Measurements from ENCODE around the gene HOXA9.

HOXA9 gene

DNA sequence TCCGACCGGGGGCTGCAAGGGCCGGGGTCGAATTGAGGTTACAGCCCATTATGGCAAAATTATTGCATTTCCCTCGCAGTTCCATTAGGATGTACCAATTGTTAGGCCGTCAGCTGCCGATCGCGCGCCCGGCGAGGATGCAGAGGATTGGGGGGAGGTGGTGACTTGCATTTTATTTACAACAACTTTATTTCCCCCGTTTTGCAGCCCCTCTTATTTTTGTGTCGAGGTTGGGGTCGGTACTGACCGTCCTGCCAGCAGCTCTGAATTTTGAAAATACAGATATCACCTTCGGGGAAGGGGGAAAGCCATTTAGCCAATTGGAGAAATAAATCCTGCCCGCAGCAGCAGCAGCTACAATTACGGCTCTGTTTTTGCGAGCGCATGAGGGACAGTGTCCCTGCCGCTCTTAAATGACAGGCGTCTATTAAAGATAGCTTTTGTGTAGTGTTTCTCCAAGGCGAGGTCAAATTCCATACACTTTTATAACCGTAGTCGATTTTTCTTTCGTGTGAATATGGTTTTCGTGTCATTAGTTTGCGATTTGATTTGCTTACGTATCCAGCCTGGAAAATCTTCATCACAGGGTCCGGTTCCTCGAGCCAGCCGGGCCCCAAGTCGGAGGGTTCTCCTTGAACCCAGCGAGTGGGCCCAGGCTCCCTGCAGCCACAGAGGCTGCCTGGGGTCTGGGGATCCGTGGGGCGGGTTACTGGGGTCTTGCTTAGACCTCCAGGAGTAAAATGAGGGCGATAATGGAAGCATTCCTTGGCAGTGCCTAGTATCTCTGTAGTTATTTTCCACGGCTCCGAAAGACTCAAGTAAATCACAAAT lies 21.2 kb downstream of the HOXA9 start:
- DNase-seq, result no peak

GRCh38 chr7:27143023-27143949 lies 22.1 kb downstream of the HOXA9 start, which contains the start of gene HOXA5:
Gene HOXA5, minus strand, starts transcription at chr7:27143681. Its CDS starts 74 bp downstream, at chr7:27143607.
- DNase-seq, result no peak

- no peak for DNase-seq
These were observed 22.7 kb downstream of the HOXA9 start for GRCh38 chr7:27142580-27143022.

DNA sequence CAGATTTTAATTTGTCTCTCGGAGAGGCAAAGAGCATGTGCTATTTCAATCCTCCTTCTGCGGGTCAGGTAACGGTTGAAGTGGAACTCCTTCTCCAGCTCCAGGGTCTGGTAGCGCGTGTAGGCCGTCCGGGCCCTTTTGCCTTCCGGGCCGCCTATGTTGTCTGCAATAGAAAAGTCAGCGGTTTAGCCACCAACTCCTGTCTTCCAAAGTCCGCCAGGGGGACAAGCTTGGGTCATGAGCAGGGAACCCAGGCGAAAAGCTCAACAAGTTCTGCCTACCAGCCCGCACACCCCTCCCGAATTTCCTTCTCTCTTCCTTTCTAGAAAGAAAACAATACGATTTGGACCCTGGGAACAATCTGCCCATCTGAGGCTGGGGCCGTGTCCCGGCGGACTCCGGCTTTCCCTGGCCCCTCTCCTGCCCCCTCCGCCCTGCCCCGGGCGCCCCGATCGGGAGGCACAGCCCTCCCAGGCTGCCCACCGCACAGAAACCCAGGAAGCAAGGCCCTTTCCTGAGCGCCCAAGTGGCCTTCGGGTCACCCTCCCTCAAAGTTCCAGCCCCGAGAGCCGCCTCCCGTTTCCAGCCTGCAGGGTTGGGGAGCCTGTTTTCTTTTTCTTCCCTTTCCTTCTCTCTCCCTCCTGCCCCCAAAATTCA lies 23.3 kb downstream of the HOXA9 start:
- DNase-seq, result no peak

GRCh38 chr7:27141137-27141922 lies 24.0 kb downstream of the HOXA9 start:
- DNase-seq, result no peak

DNA sequence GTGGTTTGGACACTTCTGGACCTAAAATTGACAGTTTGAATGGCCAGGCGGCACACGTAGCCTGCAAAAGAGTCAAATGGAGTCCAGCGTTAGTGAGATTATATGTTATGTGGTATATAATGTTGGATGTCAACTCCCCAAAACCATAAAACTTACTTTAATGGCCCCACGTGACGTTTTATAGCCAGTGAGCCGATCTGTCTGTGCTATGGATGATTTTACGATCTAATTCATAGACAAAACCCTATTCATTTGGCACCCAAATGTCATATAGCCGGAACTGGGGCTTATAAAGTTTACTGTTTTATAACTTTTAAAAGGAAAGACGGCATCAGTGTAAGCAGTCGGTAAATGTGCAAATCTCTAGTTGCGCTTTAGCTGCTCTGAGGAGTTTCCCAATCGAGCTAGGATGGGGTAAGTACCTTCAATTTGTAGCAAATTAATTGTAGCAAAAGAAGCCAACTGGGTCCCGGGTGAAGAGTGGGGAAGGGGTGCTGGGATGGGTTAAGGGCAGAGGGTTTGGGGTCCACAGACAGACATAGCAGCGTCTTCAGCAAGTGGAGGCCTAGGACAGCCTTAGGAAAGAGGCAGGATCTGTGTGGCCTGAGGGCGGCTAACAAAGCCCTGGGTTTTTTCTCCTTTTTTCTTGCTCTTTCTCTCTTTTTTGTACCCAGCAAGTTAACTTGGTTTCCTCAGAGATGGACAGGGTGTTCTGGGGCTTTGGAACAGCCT lies 25.0 kb downstream of the HOXA9 start:
- no peak for DNase-seq

DNA sequence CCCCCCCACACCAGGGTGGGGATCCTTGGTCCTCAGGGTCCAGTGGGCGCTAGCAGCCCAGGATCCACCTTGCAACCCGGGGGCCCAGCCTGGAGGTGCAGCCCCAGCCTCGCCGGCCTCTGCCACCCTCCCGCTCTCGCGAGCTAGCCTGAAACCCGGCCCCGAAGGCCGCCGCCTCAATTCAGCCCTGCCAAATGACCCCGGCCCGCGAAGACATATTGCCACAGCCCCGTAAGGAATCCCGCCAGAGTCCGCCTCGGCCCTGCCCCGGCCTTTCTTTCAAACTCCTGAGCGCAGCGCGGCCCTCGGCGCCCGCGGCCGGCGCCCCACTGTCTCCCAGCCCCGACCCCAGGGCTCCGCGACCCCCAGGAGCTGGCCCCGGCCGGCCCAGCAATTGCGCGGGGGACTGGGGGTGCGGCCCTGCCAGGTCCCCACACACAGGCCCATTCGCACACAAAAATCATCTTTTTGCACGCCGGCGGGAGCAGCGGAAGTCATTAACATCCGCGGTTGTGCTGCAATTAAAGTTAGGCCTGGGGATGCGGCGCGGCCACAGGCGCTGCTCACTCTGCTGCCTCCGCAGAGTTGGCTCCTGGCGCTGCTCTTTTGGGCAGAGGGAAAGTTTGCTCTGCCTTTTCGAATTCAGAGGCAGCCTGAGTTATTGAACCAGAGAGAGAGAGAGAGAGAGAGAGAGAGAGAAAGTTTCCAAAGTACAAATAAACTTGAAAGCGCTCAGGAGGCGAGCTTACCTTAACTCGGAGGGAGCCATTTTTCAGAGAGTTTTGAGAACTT lies 25.8 kb downstream of the HOXA9 start:
- no peak for DNase-seq

GRCh38 chr7:27138985-27139333 lies 26.4 kb downstream of the HOXA9 start:
- no peak for DNase-seq

- DNase-seq, result no peak
These were observed 26.9 kb downstream of the HOXA9 start for GRCh38 chr7:27138472-27138871.

GRCh38 chr7:27137640-27138315 lies 27.6 kb downstream of the HOXA9 start:
- no peak for DNase-seq

DNA sequence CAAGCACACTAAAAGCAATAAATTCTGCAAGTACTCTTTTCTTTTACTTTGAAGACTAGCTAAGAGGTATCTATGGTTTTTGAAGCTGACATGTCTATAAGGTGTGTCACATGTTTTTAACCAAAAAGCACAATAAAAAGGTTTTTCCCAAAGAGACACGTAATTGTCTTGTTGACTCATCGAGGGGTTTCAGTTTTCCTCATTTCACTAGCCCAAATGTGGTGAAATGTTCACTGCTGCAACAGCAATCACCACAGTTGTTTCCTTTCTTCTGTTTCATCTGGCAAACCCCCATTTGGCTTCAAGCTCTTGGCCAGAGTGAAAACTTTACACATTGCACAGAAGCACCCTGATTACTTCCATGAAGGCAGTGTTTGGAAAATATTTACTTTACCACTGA lies 30.9 kb downstream of the HOXA9 start:
- DNase-seq, result no peak

DNA sequence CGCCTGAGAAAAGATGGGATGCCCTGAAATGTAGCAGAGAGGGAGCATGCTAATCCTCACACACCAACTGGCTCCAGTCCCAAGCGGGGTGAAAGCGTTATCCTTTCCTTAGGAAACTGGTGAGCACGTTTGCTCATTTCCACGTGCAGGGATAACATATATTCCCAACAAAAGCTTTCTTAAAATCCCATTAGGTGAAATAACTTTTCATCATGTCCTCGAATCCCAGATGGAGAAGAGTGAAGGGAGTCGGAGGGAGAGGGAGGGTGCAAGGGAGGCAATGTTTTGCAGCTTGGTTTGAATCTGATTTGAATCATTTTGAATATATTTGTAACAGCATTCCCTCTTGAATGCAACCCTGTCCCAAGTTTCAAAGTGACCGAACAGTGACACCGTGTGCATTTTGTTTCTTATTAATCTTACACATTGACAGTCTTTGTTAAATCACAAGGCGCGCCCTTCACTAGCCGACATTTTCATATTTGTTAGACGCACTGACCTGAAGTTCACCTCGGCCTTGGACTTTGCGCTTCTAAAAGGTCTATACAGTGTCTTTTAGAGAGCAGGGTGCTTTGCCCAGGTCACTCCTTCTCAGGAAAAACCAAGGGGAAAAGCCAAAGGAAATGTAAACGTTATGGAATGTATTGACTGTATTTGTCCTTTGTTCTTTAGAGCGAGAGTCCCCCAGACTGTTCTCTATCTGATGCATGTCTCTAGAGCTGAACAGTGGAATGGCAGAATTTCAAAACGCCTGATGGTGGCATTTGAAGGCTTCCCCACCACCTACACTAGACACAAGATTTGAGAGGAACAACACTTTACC lies 31.7 kb downstream of the HOXA9 start:
- DNase-seq, result no peak

GRCh38 chr7:27132978-27133377 lies 32.4 kb downstream of the HOXA9 start:
- no peak for DNase-seq

DNA sequence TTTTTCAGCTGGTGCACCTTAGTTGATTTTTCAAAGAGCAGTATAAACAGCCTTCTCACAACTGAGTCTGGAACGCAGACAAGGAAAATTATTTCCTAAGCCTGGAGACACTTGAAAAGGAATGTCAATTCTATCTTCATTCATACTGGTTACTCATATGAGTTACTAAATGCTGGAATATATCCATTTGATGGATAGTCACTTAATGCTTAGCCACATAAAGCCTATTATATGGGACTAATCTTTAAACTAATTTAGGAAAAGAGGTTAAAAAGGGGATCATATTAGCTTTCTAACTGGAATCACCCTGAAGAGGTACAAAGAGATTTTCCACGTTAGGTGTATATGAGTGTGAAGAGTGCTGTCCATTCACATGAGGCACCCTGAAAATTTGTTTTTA lies 33.1 kb downstream of the HOXA9 start:
- no peak for DNase-seq

- DNase-seq, result no peak
These were observed 33.9 kb downstream of the HOXA9 start for GRCh38 chr7:27131390-27131819.

DNA sequence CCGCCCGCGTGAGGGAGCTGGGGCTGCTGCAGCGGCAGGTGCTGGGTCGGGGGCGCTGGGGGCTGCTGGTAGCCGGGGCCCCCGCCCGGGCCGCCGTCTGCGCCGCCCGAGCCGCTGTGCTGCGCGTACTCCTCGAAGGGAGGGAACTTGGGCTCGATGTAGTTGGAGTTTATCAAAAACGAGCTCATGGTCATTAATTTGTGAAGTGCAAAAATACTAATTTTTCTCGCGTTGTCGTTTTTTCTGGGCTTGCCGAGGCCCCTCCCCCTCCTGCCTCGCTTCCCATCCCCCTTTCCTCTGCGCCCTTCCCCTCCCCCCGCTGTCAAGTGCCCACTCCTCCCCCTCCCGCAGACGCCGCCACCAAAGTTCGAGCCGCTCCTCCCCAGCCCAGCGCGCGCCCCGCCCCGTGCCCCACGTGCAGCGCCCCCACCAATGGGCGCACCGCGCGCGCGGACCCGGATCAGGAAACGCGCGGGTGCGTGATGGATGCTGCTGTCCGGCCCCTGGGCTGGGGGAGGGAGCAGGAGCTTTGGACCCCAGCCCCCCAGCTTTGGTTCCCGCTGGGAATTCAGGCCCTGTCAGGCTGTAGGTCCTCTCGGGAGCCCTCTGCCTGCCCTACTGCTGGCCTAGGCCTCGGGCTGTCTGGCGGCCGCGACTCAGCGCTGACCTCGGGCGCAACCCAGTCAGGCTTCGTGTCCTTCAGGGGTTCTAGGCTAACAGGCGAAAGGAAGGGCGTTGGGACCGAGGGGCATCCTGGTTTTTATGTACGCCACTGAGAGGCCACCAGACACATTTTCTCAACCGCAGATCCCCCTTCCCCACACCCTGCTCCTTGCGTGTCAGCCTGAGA lies 34.6 kb downstream of the HOXA9 start, which contains the start of gene HOXA4:
Gene HOXA4, minus strand, starts transcription at position 218 of the 850 bp plus-strand sequence. Its CDS starts 24 bp downstream, at position 194.
- DNase-seq, result peak in 8 of 56 donors; percentile 4 to 23 (median 6)
